Body of pancreas (tissue), 4 donors: ENCODE measurements around the gene PEPD. TPM values are rescaled to one million over a fixed set of nuclear protein-coding genes. Genes with fewer than 3 reads are reported as not detected.

Source experiments
- ATAC-seq: fragments of 150-250 bp; one replicate; pipeline ENCODE4 v1.9.1; 2016
- DNase-seq, 4 donors: peaks; one replicate each; pipeline ENCODE4 v3.0.0-alpha.2; 2019
- H3K27ac ChIP-seq, 4 donors: fragments of 200-600 bp; sonication (generic); 1 replicate in 3 of 4; 2 replicates in 1 of 4; pipeline versions ENCODE4 v1.5.1 to v1.6.1; 2016 to 2019; ENCODE audit warnings: mild to moderate bottlenecking in 1 of 4, mixed read lengths in 1 of 4, moderate library complexity in 1 of 4
- H3K27me3 ChIP-seq, 2 donors: fragments of 200-600 bp; sonication (generic); one replicate each; pipeline ENCODE4 v1.6.0; 2016; ENCODE audit warnings: mild to moderate bottlenecking in 1 of 2
- H3K36me3 ChIP-seq, 2 donors: fragments of 200-600 bp; sonication (generic); replicated peaks in 1 of 2; 2 replicates each; pipeline ENCODE4 v1.5.1; 2016; ENCODE audit warnings: low read depth in 2 of 2; ENCODE audit not compliant: insufficient read depth in 1 of 2
- H3K4me1 ChIP-seq: fragments of 200-600 bp; sonication (generic); one replicate; pipeline ENCODE4 v1.6.0; 2016
- H3K4me3 ChIP-seq, 2 donors: fragments of 200-600 bp; sonication (generic); 1 replicate in 1 of 2; 2 replicates in 1 of 2; pipeline ENCODE4 v1.5.1; 2016 to 2019
- H3K9me3 ChIP-seq, 3 donors: fragments of 200-600 bp; sonication (generic); 1 replicate in 2 of 3; 2 replicates in 1 of 3; pipeline ENCODE4 v1.5.1; 2016
- CTCF ChIP-seq, 7 experiments: fragments of 450-650 bp in 4 of 7; fragments of 200-600 bp in 3 of 7; sonication (generic) in 3 of 7; IDR thresholded peaks; one replicate each; pipeline ENCODE4 v1.5.1; 2016 to 2019; ENCODE audit warnings: antibody characterized with exemption in 7 of 7
- POLR2A ChIP-seq, 3 donors: fragments of 450-650 bp; IDR thresholded peaks; one replicate each; pipeline ENCODE4 v1.6.1; 2016; ENCODE audit warnings: antibody characterized with exemption in 3 of 3, mild to moderate bottlenecking in 2 of 3
- WGBS, 2 donors: methylation state at CpG; one replicate each; pipeline ENCODE4 v1.1.5; 2017; 5-methylcytosine and 5-hydroxymethylcytosine counted together
- intact Hi-C: fragments of 100-400 bp; cut with DNase I; formaldehyde crosslinking; loops from one replicate; pipeline ENCODE4 v1.15.1; 2023
- total RNA-seq, 2 donors: library from RNA; depleted of rRNA; stranded (reverse); fragments of >200 nt; gene quantifications; one replicate each; pipeline ENCODE4 v1.1.0, GENCODE V29; 2016

PEPD gene
- total RNA-seq, 2 donors from 2014 or later: 33.2 to 54.7 TPM

- Histone ChIP-seq H3K4me1 (peaks cover 52% of the 10 kb centered on the region), H3K27ac (peak overlapping the region in 3 of 4 donors; percentile 99), H3K27me3 (no peaks in the 10 kb centered on the region), H3K9me3 (no peaks in the 10 kb centered on the region), H3K36me3 (no peaks in the 10 kb centered on the region), H3K4me3 (no peak overlapping the region)
- TF ChIP-seq CTCF (IDR thresholded peaks at IDR 0.05) (no peak), POLR2A (IDR thresholded peaks at IDR 0.05) (no peak)
- WGBS, 2 donors: 44 to 54% methylated on average over 9 of the region's 9 CpGs
- intact Hi-C loops: no loop called here
- DNase-seq (no peak), ATAC-seq (no peak)
These were observed 146.3 kb downstream of the PEPD start for GRCh38 chr19:33375156-33375836.

GRCh38 chr19:33374236-33374714 lies 147.3 kb downstream of the PEPD start:
- intact Hi-C loops: no loop called here
- TF ChIP-seq POLR2A (IDR thresholded peaks at IDR 0.05): no peak
- peak in 2 of 7 experiments; percentile 17 to 23 for TF ChIP-seq CTCF (IDR thresholded peaks at IDR 0.05)
- ATAC-seq: peak; percentile 10
- whole genome bisulfite sequencing, 2 donors: 0 to 1% methylated on average over 19 to 22 of the region's 22 CpGs
- H3K27me3 ChIP-seq: no peaks in the 10 kb centered on the region
- peak; percentile 46 to 56 (median 49) for DNase-seq
- H3K4me3 ChIP-seq: peak overlapping the region; percentile 22 to 39
- H3K4me1 ChIP-seq: peaks cover 46% of the 10 kb centered on the region
- no peaks in the 10 kb centered on the region for H3K9me3 ChIP-seq
- no peaks in the 10 kb centered on the region for H3K36me3 ChIP-seq
- peak overlapping the region; percentile 93 to 99 (median 99) for H3K27ac ChIP-seq

GRCh38 chr19:33373453-33374235 lies 147.9 kb downstream of the PEPD start, which contains the start of gene CEBPG:
TSS of gene CEBPG (plus strand) at chr19:33373709. CDS start at chr19:33379240, 5,531 bp downstream.
- no peaks in the 10 kb centered on the region for H3K36me3 ChIP-seq
- DNase-seq: peak; percentile 92 to 95 (median 95)
- H3K4me3 ChIP-seq: peak within 1 kb of the TSS; percentile 44 to 49
- H3K27ac ChIP-seq: peak within 1 kb of the TSS; percentile 93 to 99 (median 99)
- TF ChIP-seq CTCF (IDR thresholded peaks at IDR 0.05) (peak in 3 of 7 experiments; percentile 11 to 55 (median 54)), POLR2A (IDR thresholded peaks at IDR 0.05) (peak; percentile 73 to 90 (median 82))
- H3K27me3 ChIP-seq: no peaks in the 10 kb centered on the region
- ATAC-seq: peak; percentile 94
- intact Hi-C loops: no loop called here
- 0% methylated on average over 105 of the region's 118 CpGs; no CpG with 5 or more reads in 1 of the 2 donors for WGBS, 2 donors
- no peaks in the 10 kb centered on the region for H3K9me3 ChIP-seq
- peaks cover 40% of the 10 kb centered on the region for H3K4me1 ChIP-seq

- ATAC-seq (no peak), DNase-seq (no peak)
- Histone ChIP-seq H3K36me3 (no peaks in the 10 kb centered on the region), H3K4me3 (no peak overlapping the region), H3K9me3 (no peaks in the 10 kb centered on the region), H3K4me1 (peaks cover 19% of the 10 kb centered on the region), H3K27me3 (no peaks in the 10 kb centered on the region), H3K27ac (no peak overlapping the region)
- intact Hi-C loops: no loop called here
- TF ChIP-seq POLR2A (IDR thresholded peaks at IDR 0.05): no peak
- no peak for TF ChIP-seq CTCF (IDR thresholded peaks at IDR 0.05)
- 71 to 78% methylated on average over 4 of the region's 4 CpGs for whole genome bisulfite sequencing, 2 donors
These were observed 150.8 kb downstream of the PEPD start for GRCh38 chr19:33370783-33371182.
